H9 (cell line): Measurements from ENCODE around the gene TSGA10IP. TPM values are rescaled to one million over a fixed set of nuclear protein-coding genes. Genes with fewer than 3 reads are reported as not detected.

Experiments
- DNase-seq: peaks from one replicate; pipeline ENCODE4 v3.0.0-alpha.2; 2017
- H2AFZ ChIP-seq: one replicate; pipeline ENCODE4 v1.6.1; 2013; ENCODE audit warnings: mild to moderate bottlenecking, low read length, control low read depth, moderate library complexity
- H2AK5ac ChIP-seq: 2 replicates; pipeline ENCODE4 v1.6.1; 2013; ENCODE audit warnings: low read length, control low read depth, mixed read lengths; ENCODE audit not compliant: insufficient read length
- H2BK120ac ChIP-seq: one replicate; pipeline ENCODE4 v1.6.1; 2013; ENCODE audit warnings: low read depth, mild to moderate bottlenecking, low read length, control low read depth, inconsistent platforms; ENCODE audit not compliant: poor library complexity, severe bottlenecking
- H2BK12ac ChIP-seq: 2 replicates; pipeline ENCODE4 v1.6.1; 2013; ENCODE audit warnings: low read length, control low read depth, mixed read lengths, low read depth; ENCODE audit not compliant: insufficient read length
- H2BK15ac ChIP-seq: 2 replicates; pipeline ENCODE4 v1.6.1; 2013; ENCODE audit warnings: low read depth, low read length, control low read depth
- H2BK20ac ChIP-seq: one replicate; pipeline ENCODE4 v1.6.1; 2013; ENCODE audit warnings: low read depth, mild to moderate bottlenecking, low read length, control low read depth, inconsistent platforms; ENCODE audit not compliant: poor library complexity, severe bottlenecking
- H2BK5ac ChIP-seq: 2 replicates; pipeline ENCODE4 v1.6.1; 2013; ENCODE audit warnings: low read length, control low read depth, mixed read lengths; ENCODE audit not compliant: insufficient read length
- H3K14ac ChIP-seq: 2 replicates; pipeline ENCODE4 v1.6.1; 2013; ENCODE audit warnings: low read length, control low read depth; ENCODE audit not compliant: insufficient read depth
- H3K18ac ChIP-seq: 2 replicates; pipeline ENCODE4 v1.6.1; 2013; ENCODE audit warnings: low read depth, mild to moderate bottlenecking, mixed read lengths, low read length, control low read depth; ENCODE audit not compliant: insufficient read length
- H3K23ac ChIP-seq: 2 replicates; pipeline ENCODE4 v1.6.1; 2013; ENCODE audit warnings: low read length, control low read depth, mixed read lengths, low read depth; ENCODE audit not compliant: insufficient read length
- H3K23me2 ChIP-seq: 2 replicates; pipeline ENCODE4 v1.6.1; 2013; ENCODE audit warnings: low read depth, mild to moderate bottlenecking, mixed read lengths, low read length, control low read depth; ENCODE audit not compliant: insufficient read length, poor library complexity, severe bottlenecking
- H3K27ac ChIP-seq: 2 replicates; pipeline ENCODE4 v1.5.1; 2013; ENCODE audit warnings: low read length, control low read depth, mixed read lengths, low read depth; ENCODE audit not compliant: insufficient read length
- H3K27me3 ChIP-seq: 2 replicates; pipeline ENCODE4 v1.6.1; 2013; ENCODE audit warnings: low read length, control low read depth, inconsistent platforms; ENCODE audit not compliant: insufficient read depth
- H3K4ac ChIP-seq: 2 replicates; pipeline ENCODE4 v1.6.1; 2013; ENCODE audit warnings: low read depth, mild to moderate bottlenecking, control low read depth, inconsistent platforms, low read length, moderate library complexity
- H3K4me1 ChIP-seq: 2 replicates; pipeline ENCODE4 v1.6.1; 2013; ENCODE audit warnings: low read length, control low read depth, inconsistent platforms; ENCODE audit not compliant: insufficient read depth
- H3K4me2 ChIP-seq: 2 replicates; pipeline ENCODE4 v1.6.1; 2013; ENCODE audit warnings: low read length, control low read depth, mixed read lengths; ENCODE audit not compliant: insufficient read length, insufficient read depth
- H3K56ac ChIP-seq: 2 replicates; pipeline ENCODE4 v1.6.1; 2013; ENCODE audit warnings: low read depth, mild to moderate bottlenecking, mixed read lengths, low read length, control low read depth; ENCODE audit not compliant: insufficient read length
- H3K79me1 ChIP-seq: 2 replicates; pipeline ENCODE4 v1.6.1; 2013; ENCODE audit warnings: low read depth, mild to moderate bottlenecking, moderate library complexity, low read length, control low read depth, inconsistent platforms; ENCODE audit not compliant: insufficient read depth, poor library complexity, severe bottlenecking
- H3K79me2 ChIP-seq: 2 replicates; pipeline ENCODE4 v1.6.1; 2013; ENCODE audit warnings: low read length, control low read depth, inconsistent platforms; ENCODE audit not compliant: insufficient read depth
- H3K9ac ChIP-seq: 2 replicates; pipeline ENCODE4 v1.6.1; 2013; ENCODE audit warnings: low read length, control low read depth, mixed read lengths; ENCODE audit not compliant: insufficient read length; ENCODE audit errors: extremely low read depth
- H3K9me3 ChIP-seq: one replicate; pipeline ENCODE4 v1.6.1; 2013; ENCODE audit warnings: low read depth, low read length, inconsistent platforms; ENCODE audit not compliant: control insufficient read depth
- H3T11ph ChIP-seq: one replicate; pipeline ENCODE4 v1.6.1; 2013; ENCODE audit warnings: mild to moderate bottlenecking, low read length, control low read depth, inconsistent platforms
- H4K20me1 ChIP-seq: one replicate; pipeline ENCODE4 v1.6.1; 2013; ENCODE audit not compliant: control insufficient read depth, insufficient read length, insufficient read depth
- H4K5ac ChIP-seq: 2 replicates; pipeline ENCODE4 v1.6.1; 2013; ENCODE audit warnings: low read depth, mild to moderate bottlenecking, mixed read lengths, low read length, control low read depth; ENCODE audit not compliant: insufficient read length
- H4K8ac ChIP-seq: replicated peaks from 2 replicates; pipeline ENCODE4 v1.6.1; 2013; ENCODE audit warnings: low read length, control low read depth, mixed read lengths, low read depth; ENCODE audit not compliant: insufficient read length
- H4K91ac ChIP-seq: 2 replicates; pipeline ENCODE4 v1.6.1; 2013; ENCODE audit warnings: low read depth, mild to moderate bottlenecking, moderate library complexity, mixed read lengths, low read length, control low read depth; ENCODE audit not compliant: insufficient read length
- H3K27ac Mint-ChIP-seq, 3 experiments: 2 replicates in 2 of 3; 3 replicates in 1 of 3; pipeline ENCODE4 v1.8.0; 2020 to 2021; ENCODE audit warnings: mixed read lengths in 3 of 3, mild to moderate bottlenecking in 1 of 3, moderate library complexity in 1 of 3
- H3K27me3 Mint-ChIP-seq: 2 replicates; pipeline ENCODE4 v1.8.0; 2021; ENCODE audit warnings: low read depth, mild to moderate bottlenecking, moderate library complexity, mixed read lengths
- H3K36me3 Mint-ChIP-seq, 3 experiments: 2 replicates in 2 of 3; 3 replicates in 1 of 3; pipeline ENCODE4 v1.8.0; 2020 to 2021; ENCODE audit warnings: low read depth in 3 of 3, mixed read lengths in 3 of 3; ENCODE audit not compliant: insufficient read depth in 1 of 3
- H3K4me1 Mint-ChIP-seq, 2 experiments: 2 replicates each; pipeline ENCODE4 v1.8.0; 2020; ENCODE audit warnings: mixed read lengths in 2 of 2
- H3K4me3 Mint-ChIP-seq, 2 experiments: 2 replicates in 1 of 2; 3 replicates in 1 of 2; pipeline ENCODE4 v1.8.0; 2020 to 2021; ENCODE audit warnings: mild to moderate bottlenecking in 2 of 2, mixed read lengths in 2 of 2, moderate library complexity in 1 of 2
- H3K9me3 Mint-ChIP-seq, 2 experiments: 2 replicates in 1 of 2; 3 replicates in 1 of 2; pipeline ENCODE4 v1.8.0; 2020; ENCODE audit warnings: mild to moderate bottlenecking in 2 of 2, mixed read lengths in 2 of 2, moderate library complexity in 1 of 2
- CTCF ChIP-seq: fragments of 200-600 bp; sonication (generic); conservative IDR thresholded peaks from 3 replicates; pipeline ENCODE4 v1.8.0; 2021; ENCODE audit warnings: antibody characterized with exemption, mild to moderate bottlenecking
- WGBS: extraction: QIAGEN DNeasy Blood & Tissue Kit; methylation state at CpG from one replicate; pipeline ENCODE4 v1.1.7; 2013; ENCODE audit warnings: missing lambda C conversion rate, low lambda C conversion rate, mixed read lengths; ENCODE audit not compliant: insufficient read length; ENCODE audit errors: extremely low coverage; 5-methylcytosine and 5-hydroxymethylcytosine counted together
- total RNA-seq: library from RNA; stranded (reverse); gene quantifications from 2 replicates; pipeline ENCODE4 v1.2.1, GENCODE V29; 2021

The TSGA10IP gene
- total RNA-seq, 1 experiment from 2014 or later = 2.2 TPM

GRCh38 chr11:65972116-65972515, 26.8 kb downstream of the TSGA10IP start:
- peaks cover 44 to 73% (median 72%) of the 10 kb centered on the region in 3 experiments for H3K36me3 Mint-ChIP-seq
- no CpG with 5 or more reads among the region's 8 CpGs for WGBS
- TF ChIP-seq CTCF = no peak

More at GRCh38 chr11:65972116-65972515, 26.8 kb downstream of the TSGA10IP start:
- Histone ChIP-seq H3K79me2 (no peaks in the 10 kb centered on the region), H3K9me3 (no peaks in the 10 kb centered on the region), H3K4me2 (no peak overlapping the region), H2BK120ac (no peak overlapping the region), H3K27me3 (no peaks in the 10 kb centered on the region), H3K4ac (no peak overlapping the region), H3K79me1 (no peaks in the 10 kb centered on the region), H3T11ph (no peak overlapping the region), H2BK12ac (no peak overlapping the region), H4K20me1 (no peaks in the 10 kb centered on the region), H3K27ac (no peak overlapping the region), H4K8ac (no peak overlapping the region), H2BK5ac (no peak overlapping the region), H3K23me2 (no peaks in the 10 kb centered on the region), H3K18ac (no peak overlapping the region), H4K5ac (no peak overlapping the region), H3K9ac (no peak overlapping the region), H2BK20ac (no peak overlapping the region), H2BK15ac (no peak overlapping the region), H3K14ac (no peak overlapping the region), H3K56ac (no peak overlapping the region), H2AFZ (no peak overlapping the region), H2AK5ac (no peak overlapping the region), H3K23ac (no peak overlapping the region), H3K4me1 (no peaks in the 10 kb centered on the region), H4K91ac (no peak overlapping the region)
- H3K4me3 Mint-ChIP-seq = no peak overlapping the region
- no peaks in the 10 kb centered on the region for H3K27me3 Mint-ChIP-seq
- DNase-seq = no peak
- peaks cover 5 to 6% of the 10 kb centered on the region in 2 experiments for H3K4me1 Mint-ChIP-seq
- no peaks in the 10 kb centered on the region for H3K9me3 Mint-ChIP-seq
- no peak overlapping the region; a peak in 1 of 7 replicates for H3K27ac Mint-ChIP-seq
